ENCODE data around the gene GSTK1. TPM values are rescaled to one million over a fixed set of nuclear protein-coding genes. Genes with fewer than 3 reads are reported as not detected.

The GSTK1 gene
- total and polyA plus RNA-seq, 9 of the 15 experiments (the other 6 are each of a cell fraction or from before 2014, with no cell fraction given) = 155 to 441 (median 233) TPM

- H3K4me1 ChIP-seq (replicated peaks in 1 of 2; ENCODE audit: control insufficient read depth in 2 of 2, insufficient read depth in 2 of 2, low read length in 2 of 2) = peaks cover 5 to 43% of the 10 kb centered on the region in 2 experiments; a peak in 4 of 5 replicates
- no peaks in the 10 kb centered on the region for H3K27me3 ChIP-seq (ENCODE audit: control insufficient read depth in 2 of 2, insufficient read depth in 2 of 2, low read length in 2 of 2)
- H3K9me1 ChIP-seq (ENCODE audit: control insufficient read depth, insufficient read depth, low read length) = no peaks in the 10 kb centered on the region
- H3K27ac ChIP-seq (ENCODE audit: extremely low read depth, low read depth, low read length) = peak overlapping the region; percentile 84
- H3K9ac ChIP-seq (ENCODE audit: insufficient read depth in 1 of 2, low read depth in 2 of 2, low read length in 2 of 2) = peak overlapping the region; percentile 58 to 61; a peak in 3 of 4 replicates
- BruUV-seq (replicated peaks) = no TSS peak
- 0 out of 2 replicates have a peak, but pooled peaks cover 1% of the 10 kb centered on the region for H3K9me3 ChIP-seq (replicated peaks; ENCODE audit: control insufficient read depth, insufficient read depth, low read depth, low read length)
- FAIRE-seq (no peak), DNase-seq (ENCODE audit: extremely low read depth in 1 of 4, low spot score in 3 of 4) (peak; percentile 57 to 72 (median 66)), ATAC-seq (peak; percentile 82)
- intact Hi-C loops (cut with micrococcal nuclease) = no loop called here
- POLR2A ChIA-PET = interaction anchor here (0.6 to 1.7 kb wide), 5 partner anchors 8 to 401 kb away, joined by 3 to 8 read pairs (median 3); no protein-coding TSS in a partner anchor
- no peak overlapping the region for H3K4me3 ChIP-seq
- 70% methylated on average over 3 of the region's 3 CpGs for WGBS (ENCODE audit: insufficient coverage, low coverage, missing lambda C conversion rate)
- peak overlapping the region; percentile 62 for H3K4me2 ChIP-seq (ENCODE audit: insufficient read depth, low read length)
- no peaks in the 10 kb centered on the region for H3K79me2 ChIP-seq (ENCODE audit: control insufficient read depth, insufficient read depth, low read length)
- H3K36me3 ChIP-seq (ENCODE audit: control insufficient read depth, insufficient read depth, low read length) = no peaks in the 10 kb centered on the region
- CTCF ChIA-PET (ENCODE audit: low intra/inter-chr PET ratio) = no interaction called here
- no peaks in the 10 kb centered on the region for H4K20me1 ChIP-seq (replicated peaks; ENCODE audit: control insufficient read depth, insufficient read depth, low read length)
- in situ Hi-C loops (cut with MboI) = no loop called here
- peak overlapping the region; percentile 89 for H2AFZ ChIP-seq (ENCODE audit: low read depth, low read length)
- TF ChIP-seq PRMT5 (CRISPR knock-in tag; IDR thresholded peaks at IDR 0.05) = no peak
- TF ChIP-seq, protein P1, sequence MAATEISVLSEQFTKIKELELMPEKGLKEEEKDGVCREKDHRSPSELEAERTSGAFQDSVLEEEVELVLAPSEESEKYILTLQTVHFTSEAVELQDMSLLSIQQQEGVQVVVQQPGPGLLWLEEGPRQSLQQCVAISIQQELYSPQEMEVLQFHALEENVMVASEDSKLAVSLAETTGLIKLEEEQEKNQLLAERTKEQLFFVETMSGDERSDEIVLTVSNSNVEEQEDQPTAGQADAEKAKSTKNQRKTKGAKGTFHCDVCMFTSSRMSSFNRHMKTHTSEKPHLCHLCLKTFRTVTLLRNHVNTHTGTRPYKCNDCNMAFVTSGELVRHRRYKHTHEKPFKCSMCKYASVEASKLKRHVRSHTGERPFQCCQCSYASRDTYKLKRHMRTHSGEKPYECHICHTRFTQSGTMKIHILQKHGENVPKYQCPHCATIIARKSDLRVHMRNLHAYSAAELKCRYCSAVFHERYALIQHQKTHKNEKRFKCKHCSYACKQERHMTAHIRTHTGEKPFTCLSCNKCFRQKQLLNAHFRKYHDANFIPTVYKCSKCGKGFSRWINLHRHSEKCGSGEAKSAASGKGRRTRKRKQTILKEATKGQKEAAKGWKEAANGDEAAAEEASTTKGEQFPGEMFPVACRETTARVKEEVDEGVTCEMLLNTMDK (IDR thresholded peaks at IDR 0.05; ENCODE audit: borderline replicate concordance, insufficient read depth, low read depth, low read length, poor library complexity, severe bottlenecking) = peak; percentile 43
- no peak for TF ChIP-seq HLTF (IDR thresholded peaks at IDR 0.05)
- no peak for TF ChIP-seq ZNF239 (CRISPR knock-in tag; IDR thresholded peaks at IDR 0.05)
- no peak for TF ChIP-seq HIVEP1 (CRISPR knock-in tag; IDR thresholded peaks at IDR 0.05)
- peak; percentile 58 to 68 (median 60) for TF ChIP-seq CTCF (IDR thresholded peaks at IDR 0.05 in 2 of 3, conservative IDR thresholded peaks at IDR 0.05 in 1 of 3; ENCODE audit: insufficient read depth in 2 of 3, low read depth in 1 of 3, low read length in 3 of 3)
- no peak for TF ChIP-seq HNRNPUL1 (IDR thresholded peaks at IDR 0.05; ENCODE audit: low read length)
- no peak for TF ChIP-seq SRSF3 (IDR thresholded peaks at IDR 0.05; ENCODE audit: insufficient read depth, low read length)
- TF ChIP-seq SMARCC2 (IDR thresholded peaks at IDR 0.05; ENCODE audit: low read depth) = 0 out of 2 replicates have a peak, but pooled peaks have one; percentile 17
- TF ChIP-seq FOXA3 (CRISPR knock-in tag; conservative IDR thresholded peaks at IDR 0.05 in 1 of 2, IDR thresholded peaks at IDR 0.05 in 1 of 2) = peak; percentile 33 to 52; a peak in 1 of 4 replicates
- no peak for TF ChIP-seq ZZZ3 (IDR thresholded peaks at IDR 0.05)
- 0 out of 2 replicates have a peak, but pooled peaks have one; percentile 30 for TF ChIP-seq XRCC5 (IDR thresholded peaks at IDR 0.05; ENCODE audit: low read depth, low read length)
- TF ChIP-seq SP2 (IDR thresholded peaks at IDR 0.05; ENCODE audit: extremely low read depth, low read depth, low read length, poor library complexity, severe bottlenecking) = no peak
- TF ChIP-seq FIP1L1 (IDR thresholded peaks at IDR 0.05; ENCODE audit: low read depth, low read length, poor library complexity, severe bottlenecking) = no peak
- TF ChIP-seq ZNF507 (tag; conservative IDR thresholded peaks at IDR 0.05) = no peak
- TF ChIP-seq NCOA2 (IDR thresholded peaks at IDR 0.05; ENCODE audit: partially characterized antibody in 2 of 2) = no peak
- TF ChIP-seq YY1 (IDR thresholded peaks at IDR 0.05; ENCODE audit: borderline replicate concordance in 1 of 3, control insufficient read depth in 1 of 3, extremely low read depth in 1 of 3, insufficient read depth in 3 of 3, insufficient read length in 1 of 3, insufficient replicate concordance in 2 of 3, low read depth in 1 of 3, low read length in 2 of 3) = peak in 1 of 3 experiments; percentile 43
- TF ChIP-seq DACH1 (IDR thresholded peaks at IDR 0.05; ENCODE audit: partially characterized antibody) = peak; percentile 19
Observed at GRCh38 chr7:143256325-143256724, 6.9 kb upstream of the GSTK1 start.

Data from K562 (cell line).